HCT116 (cell line): Measurements from ENCODE around the gene SNAP47. TPM values are rescaled to one million over a fixed set of nuclear protein-coding genes. Genes with fewer than 3 reads are reported as not detected.

Experiments used
- ATAC-seq: fragments of 200-7000 bp; cut with Tn5 transposase; 2 replicates; pipeline ENCODE4 v1.9.1; 2020; ENCODE audit warnings: mild to moderate bottlenecking, moderate library complexity
- BruUV-seq: library from RNA; stranded (reverse); fragments of 400-500 nt; replicated peaks from 2 replicates; lab custom pipeline; 2021; lab: Mats Ljungman, UMichigan
- CTCF ChIA-PET: fragments of 300-600 bp; sonication (Branson Sonifier 250); formaldehyde crosslinking; loops from one replicate; lab custom pipeline; 2021; ENCODE audit warnings: antibody characterized with exemption; lab: Charles Lee
- POLR2A ChIA-PET: fragments of 300-600, 350-600 bp; sonication (Branson Sonifier 250); formaldehyde crosslinking; loops from one replicate; lab custom pipeline; 2021; ENCODE audit warnings: antibody characterized with exemption; lab: Charles Lee
- RAD21 ChIA-PET, 2 experiments: fragments of 300-600 bp; sonication (Branson Sonifier 250); formaldehyde crosslinking; loops; one replicate each; lab custom pipeline; 2023; ENCODE audit warnings: low total read pairs in 2 of 2; ENCODE audit not compliant: uncharacterized antibody in 2 of 2, unreplicated experiment in 2 of 2, low non-redundant PET in 1 of 2; lab: Charles Lee
- DNase-seq: peaks from one replicate; pipeline ENCODE4 v3.0.0-alpha.2; 2010; ENCODE audit warnings: low read depth, low spot score
- H2AFZ ChIP-seq: fragments of 200-600 bp; shearing (Covaris generic), sonication (generic); 2 replicates; pipeline ENCODE4 v1.6.1; 2017; ENCODE audit warnings: low read depth, mixed run types, mixed read lengths, antibody characterized with exemption, low read length; ENCODE audit not compliant: poor library complexity, severe bottlenecking
- H3K27ac ChIP-seq: 2 replicates; pipeline ENCODE4 v1.5.1; 2012; ENCODE audit warnings: low read depth, low read length
- H3K27me3 ChIP-seq: fragments of 200-600 bp; sonication (generic); 2 replicates; pipeline ENCODE4 v1.6.1; 2016; ENCODE audit warnings: mixed run types, low read length, mixed read lengths; ENCODE audit not compliant: insufficient read depth
- H3K36me3 ChIP-seq, 2 experiments: fragments of 200-500 bp in 1 of 2; fragments of 200-600 bp in 1 of 2; sonication (Bioruptor generic) in 1 of 2; sonication (generic) in 1 of 2; 2 replicates each; pipeline versions ENCODE4 v1.5.1 to v1.6.1; 2014 to 2016; ENCODE audit warnings: low read length in 2 of 2, inconsistent platforms in 1 of 2, mixed read lengths in 1 of 2, mixed run types in 1 of 2; ENCODE audit not compliant: insufficient read depth in 2 of 2, control insufficient read depth in 1 of 2
- H3K4me1 ChIP-seq, 2 experiments: fragments of 200-600 bp in 1 of 2; sonication (generic) in 1 of 2; 2 replicates each; pipeline versions ENCODE4 v1.5.1 to v1.6.1; 2012 to 2017; ENCODE audit warnings: low read length in 2 of 2, inconsistent platforms in 1 of 2, mild to moderate bottlenecking in 1 of 2, mixed read lengths in 1 of 2, mixed run types in 1 of 2, moderate library complexity in 1 of 2; ENCODE audit not compliant: insufficient read depth in 2 of 2, control insufficient read depth in 1 of 2
- H3K4me2 ChIP-seq: fragments of 200-600 bp; sonication (generic); 2 replicates; pipeline ENCODE4 v1.6.1; 2017; ENCODE audit warnings: mixed run types, low read length, mixed read lengths
- H3K4me3 ChIP-seq, 2 experiments: fragments of 200-600 bp in 1 of 2; sonication (generic) in 1 of 2; replicated peaks in 1 of 2; 2 replicates each; pipeline ENCODE4 v1.5.1; 2011 to 2016; ENCODE audit warnings: low read length in 2 of 2, control low read depth in 1 of 2, low read depth in 1 of 2, mild to moderate bottlenecking in 1 of 2, mixed read lengths in 1 of 2, mixed run types in 1 of 2
- H3K79me2 ChIP-seq: fragments of 200-600 bp; sonication (generic); 2 replicates; pipeline ENCODE4 v1.6.1; 2017; ENCODE audit warnings: mild to moderate bottlenecking, mixed run types, low read length, moderate library complexity, mixed read lengths; ENCODE audit not compliant: insufficient read depth
- H3K9ac ChIP-seq: fragments of 200-600 bp; sonication (generic); 2 replicates; pipeline ENCODE4 v1.6.1; 2016; ENCODE audit warnings: low read length, mixed read lengths
- H3K9me2 ChIP-seq: fragments of 200-600 bp; sonication (generic), shearing (Covaris generic); 2 replicates; pipeline ENCODE4 v1.6.1; 2017; ENCODE audit warnings: mixed run types, mild to moderate bottlenecking, moderate library complexity; ENCODE audit not compliant: insufficient read depth
- H3K9me3 ChIP-seq, 2 experiments: fragments of 200-500 bp in 1 of 2; fragments of 200-600 bp in 1 of 2; sonication (Bioruptor generic) in 1 of 2; sonication (generic) in 1 of 2; 2 replicates each; pipeline ENCODE4 v1.6.1; 2014 to 2017; ENCODE audit warnings: low read length in 2 of 2, mixed read lengths in 2 of 2, inconsistent platforms in 1 of 2, low read depth in 1 of 2, mild to moderate bottlenecking in 1 of 2, mixed run types in 1 of 2, moderate library complexity in 1 of 2; ENCODE audit not compliant: control insufficient read depth in 1 of 2, insufficient read depth in 1 of 2
- H4K20me1 ChIP-seq: fragments of 200-600 bp; sonication (generic), shearing (Covaris generic); 2 replicates; pipeline ENCODE4 v1.6.1; 2017; ENCODE audit warnings: mixed run types, mild to moderate bottlenecking, moderate library complexity; ENCODE audit not compliant: insufficient read depth
- ATF3 ChIP-seq: IDR thresholded peaks from 2 replicates; pipeline ENCODE4 v1.6.1; 2012
- CBX3 ChIP-seq: IDR thresholded peaks from 2 replicates; pipeline ENCODE4 v1.6.1; 2012; ENCODE audit warnings: low read depth
- CEBPB ChIP-seq: IDR thresholded peaks from 2 replicates; pipeline ENCODE4 v1.6.1; 2012; ENCODE audit warnings: low read depth
- EGR1 ChIP-seq: IDR thresholded peaks from 2 replicates; pipeline ENCODE4 v1.6.1; 2012; ENCODE audit warnings: low read depth
- EZH2 ChIP-seq: fragments of 200-600 bp; sonication (generic); IDR thresholded peaks from 2 replicates; pipeline ENCODE4 v1.6.1; 2017; ENCODE audit warnings: antibody characterized with exemption, mixed run types
- EZH2phosphoT487 ChIP-seq: fragments of 200-600 bp; IDR thresholded peaks from 2 replicates; pipeline ENCODE4 v1.6.1; 2018; ENCODE audit warnings: antibody characterized with exemption, borderline replicate concordance
- JUND ChIP-seq: IDR thresholded peaks from 2 replicates; pipeline ENCODE4 v1.6.1; 2012
- POLR2A ChIP-seq: IDR thresholded peaks from 2 replicates; pipeline ENCODE4 v1.7.0; 2011; ENCODE audit warnings: borderline replicate concordance; ENCODE audit not compliant: insufficient read depth, insufficient read length; ENCODE audit errors: extremely low read depth
- POLR2AphosphoS5 ChIP-seq: IDR thresholded peaks from 2 replicates; pipeline ENCODE4 v1.6.1; 2011; ENCODE audit warnings: mild to moderate bottlenecking, low read depth, low read length, moderate library complexity
- RAD21 ChIP-seq: IDR thresholded peaks from 2 replicates; pipeline ENCODE4 v1.6.1; 2012; ENCODE audit warnings: low read depth, mild to moderate bottlenecking
- SIN3A ChIP-seq: IDR thresholded peaks from 2 replicates; pipeline ENCODE4 v1.6.1; 2012; ENCODE audit warnings: low read depth
- SP1 ChIP-seq: IDR thresholded peaks from 2 replicates; pipeline ENCODE4 v1.6.1; 2012; ENCODE audit warnings: low read depth
- TCF7L2 ChIP-seq: IDR thresholded peaks from 2 replicates; pipeline ENCODE4 v1.7.0; 2011; ENCODE audit warnings: borderline replicate concordance, inconsistent platforms; ENCODE audit not compliant: insufficient read depth, insufficient read length; ENCODE audit errors: extremely low read depth
- ZFX ChIP-seq: fragments of 450-650 bp; IDR thresholded peaks from 2 replicates; pipeline ENCODE4 v1.6.1; 2017
- ZNF274 ChIP-seq: fragments of 200-500 bp; sonication (Bioruptor generic); IDR thresholded peaks from 2 replicates; pipeline ENCODE4 v1.6.1; 2014; ENCODE audit warnings: mild to moderate bottlenecking, low read depth, low read length, inconsistent platforms
- intact Hi-C: fragments of 100-400 bp; cut with micrococcal nuclease; formaldehyde crosslinking; loops from 2 replicates; pipeline ENCODE4 v1.10.0; 2022
- total RNA-seq: library from RNA; stranded (reverse); gene quantifications from one replicate; pipeline ENCODE4 v1.2.1, GENCODE V29; 2021; ENCODE audit not compliant: unreplicated experiment

SNAP47 gene
- total RNA-seq, 1 experiment from 2014 or later = 37.9 TPM

DNA sequence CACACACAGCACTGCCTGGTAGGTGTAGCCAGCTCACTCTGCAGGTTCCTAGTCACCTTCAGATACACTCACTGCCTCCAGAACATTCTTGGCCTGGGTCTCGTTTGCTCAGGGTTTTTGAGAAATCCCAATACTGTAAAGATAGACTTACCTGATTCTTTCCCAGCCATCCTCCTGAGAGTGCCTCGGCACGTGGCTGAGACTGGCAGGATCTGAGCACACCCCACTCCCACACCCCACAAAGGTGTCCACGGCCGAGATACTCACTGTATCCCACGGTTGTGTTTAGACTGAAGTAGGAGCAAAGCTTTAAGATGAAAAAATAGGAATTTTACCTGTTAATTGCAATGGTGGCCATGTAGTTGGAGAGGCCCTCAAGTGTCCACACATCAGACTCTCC, 33.4 kb downstream of the SNAP47 start:
- ChIA-PET CTCF (no interaction called here), RAD21 (no interaction called here), POLR2A (no interaction called here)
- intact Hi-C loops = loop anchor here (10.0 kb wide), 1 partner anchor 306 kb away; no protein-coding TSS in a partner anchor
- Histone ChIP-seq H3K9me2 (no peaks in the 10 kb centered on the region), H3K9ac (no peak overlapping the region), H2AFZ (no peak overlapping the region), H3K4me2 (no peak overlapping the region), H3K36me3 (peaks cover 11 to 20% of the 10 kb centered on the region in 2 experiments; a peak in 3 of 4 replicates), H3K4me3 (no peak overlapping the region)
- BruUV-seq = no TSS peak
- TF ChIP-seq ZNF274 (no peak), SIN3A (no peak), EZH2 (no peak), ATF3 (no peak), JUND (no peak), CEBPB (no peak), TCF7L2 (no peak), RAD21 (no peak), SP1 (no peak), CBX3 (no peak), POLR2A (no peak), EZH2phosphoT487 (no peak), POLR2AphosphoS5 (no peak), ZFX (no peak), EGR1 (no peak)
- TF ChIP-seq, all 23 proteins: peak for 0
- Histone ChIP-seq H3K27ac (no peak overlapping the region), H4K20me1 (no peaks in the 10 kb centered on the region), H3K4me1 (peaks cover 0 to 7% of the 10 kb centered on the region in 2 experiments; a peak in 2 of 4 replicates), H3K27me3 (no peaks in the 10 kb centered on the region), H3K79me2 (peaks cover 16% of the 10 kb centered on the region; the same call in 1 of the 2 replicates), H3K9me3 (no peaks in the 10 kb centered on the region)
- ATAC-seq = no peak
- DNase-seq = no peak
